Measurements from ENCODE around the gene CMTM7.
"Not testable (repeated sequence)": the region's sequence is repeated elsewhere in the genome, so short reads cannot be mapped to it uniquely, and the experiment has no call there.

CMTM7 gene

GRCh38 chr3:32383136-32383711, 8.4 kb upstream of the CMTM7 start:
- no peak for DNase-seq

GRCh38 chr3:32384938-32385337, 6.7 kb upstream of the CMTM7 start:
- DNase-seq: no peak

- no peak for DNase-seq
Observed at GRCh38 chr3:32387512-32387911, 4.1 kb upstream of the CMTM7 start.

- DNase-seq: not testable (repeated sequence)
Observed at GRCh38 chr3:32389577-32389976, 2.1 kb upstream of the CMTM7 start.

- DNase-seq: peak; percentile 33
Observed at GRCh38 chr3:32392536-32393302, 1.1 kb downstream of the CMTM7 start.

GRCh38 chr3:32395496-32395895, 3.8 kb downstream of the CMTM7 start:
- no peak for DNase-seq

GRCh38 chr3:32397941-32398340, 6.3 kb downstream of the CMTM7 start:
- DNase-seq: no peak

- no peak for DNase-seq
Observed at GRCh38 chr3:32398531-32398930, 6.9 kb downstream of the CMTM7 start.

GRCh38 chr3:32399030-32399620, 7.5 kb downstream of the CMTM7 start:
- DNase-seq: no peak

- no peak for DNase-seq
Observed at GRCh38 chr3:32401126-32401525, 9.5 kb downstream of the CMTM7 start.

GRCh38 chr3:32401556-32402081, 10.0 kb downstream of the CMTM7 start:
- peak; percentile 50 for DNase-seq

- no peak for DNase-seq
Observed at GRCh38 chr3:32403663-32404062, 12.0 kb downstream of the CMTM7 start.

- no peak for DNase-seq
Observed at GRCh38 chr3:32404714-32405113, 13.1 kb downstream of the CMTM7 start.

- DNase-seq: no peak
Observed at GRCh38 chr3:32405155-32405554, 13.5 kb downstream of the CMTM7 start.

- DNase-seq: no peak
Observed at GRCh38 chr3:32405711-32406323, 14.2 kb downstream of the CMTM7 start.

- DNase-seq: no peak
Observed at GRCh38 chr3:32406486-32407408, 15.1 kb downstream of the CMTM7 start.

- DNase-seq: no peak
Observed at GRCh38 chr3:32410367-32411246, 19.0 kb downstream of the CMTM7 start.

- no peak for DNase-seq
Observed at GRCh38 chr3:32411442-32411841, 19.8 kb downstream of the CMTM7 start.

- no peak for DNase-seq
Observed at GRCh38 chr3:32412887-32413286, 21.2 kb downstream of the CMTM7 start.

GRCh38 chr3:32413845-32414521, 22.3 kb downstream of the CMTM7 start:
- DNase-seq: no peak
